NCI-H774 (cell line): ENCODE results near the gene BMP6.

ENCODE experiments used
- DNase-seq: peaks from one replicate; lab custom pipeline; 2025; lab: John Stamatoyannopoulos, UW

Gene BMP6

GRCh38 chr6:7832904-7833750 lies 107.2 kb downstream of the BMP6 start:
- DNase-seq: no peak

GRCh38 chr6:7833751-7834070 lies 107.8 kb downstream of the BMP6 start:
- DNase-seq: no peak

GRCh38 chr6:7836371-7837026 lies 110.6 kb downstream of the BMP6 start:
- DNase-seq: no peak

GRCh38 chr6:7841781-7842468 lies 116.0 kb downstream of the BMP6 start:
- DNase-seq: no peak

GRCh38 chr6:7846966-7847818 lies 121.3 kb downstream of the BMP6 start:
- DNase-seq: no peak

- DNase-seq: no peak
Observed at GRCh38 chr6:7848229-7848628, 122.3 kb downstream of the BMP6 start.

- DNase-seq: no peak
Observed at GRCh38 chr6:7851780-7852179, 125.9 kb downstream of the BMP6 start.

- DNase-seq: no peak
Observed at GRCh38 chr6:7859591-7859990, 133.7 kb downstream of the BMP6 start.

- no peak for DNase-seq
Observed at GRCh38 chr6:7865781-7866180, 139.9 kb downstream of the BMP6 start.

- DNase-seq: no peak
Observed at GRCh38 chr6:7866526-7866925, 140.6 kb downstream of the BMP6 start.

GRCh38 chr6:7868926-7869325 lies 143.0 kb downstream of the BMP6 start:
- no peak for DNase-seq

- DNase-seq: no peak
Observed at GRCh38 chr6:7878401-7878964, 152.6 kb downstream of the BMP6 start.

- no peak for DNase-seq
Observed at GRCh38 chr6:7879043-7879442, 153.1 kb downstream of the BMP6 start.

- no peak for DNase-seq
Observed at GRCh38 chr6:7879579-7879978, 153.7 kb downstream of the BMP6 start.

GRCh38 chr6:7879980-7880717 lies 154.2 kb downstream of the BMP6 start:
- DNase-seq: no peak

- DNase-seq: no peak
Observed at GRCh38 chr6:7880718-7881107, 154.8 kb downstream of the BMP6 start.

GRCh38 chr6:7881765-7882500 lies 156.0 kb downstream of the BMP6 start:
- DNase-seq: no peak

- no peak for DNase-seq
Observed at GRCh38 chr6:7882505-7883257, 156.8 kb downstream of the BMP6 start.

GRCh38 chr6:7883381-7883780 lies 157.5 kb downstream of the BMP6 start:
- DNase-seq: no peak

GRCh38 chr6:7886132-7886531 lies 160.2 kb downstream of the BMP6 start:
- DNase-seq: no peak
